HL-60 (cell line): ENCODE results near the gene GADD45A.

Source experiments
- CTCF ChIP-seq: IDR thresholded peaks from one replicate; pipeline ENCODE4 v1.5.1; 2011; ENCODE audit warnings: low read length, control low read depth, inconsistent platforms; ENCODE audit not compliant: insufficient read depth
- GABPA ChIP-seq: IDR thresholded peaks from 2 replicates; pipeline ENCODE4 v1.6.1; 2012; ENCODE audit warnings: low read depth
- POLR2AphosphoS5 ChIP-seq: IDR thresholded peaks from 2 replicates; pipeline ENCODE4 v1.6.1; 2012; ENCODE audit warnings: low read depth
- REST ChIP-seq: IDR thresholded peaks from 2 replicates; pipeline ENCODE4 v1.6.1; 2012; ENCODE audit warnings: low read depth; ENCODE audit not compliant: insufficient replicate concordance
- SPI1 ChIP-seq: IDR thresholded peaks from 2 replicates; pipeline ENCODE4 v1.6.1; 2012; ENCODE audit warnings: low read depth, mild to moderate bottlenecking, borderline replicate concordance

GRCh38 chr1:67735206-67735605, 50.2 kb downstream of the GADD45A start:
- TF ChIP-seq CTCF (no peak), POLR2AphosphoS5 (no peak), REST (no peak), GABPA (no peak), SPI1 (no peak)
